HEK293 (cell line): Measurements from ENCODE around the gene CCDC158.

Experiments used
- CTCF ChIA-PET: fragments of 350-600 bp; formaldehyde crosslinking; extraction: SDS; loops from one replicate; lab custom pipeline; 2021; ENCODE audit warnings: antibody characterized with exemption; lab: Yijun Ruan, JAX
- POLR2A ChIA-PET: fragments of 300-600 bp; formaldehyde crosslinking; extraction: SDS; loops from one replicate; lab custom pipeline; 2020; ENCODE audit warnings: antibody characterized with exemption, inconsistent platforms; lab: Yijun Ruan, JAX
- H3K27ac ChIP-seq: fragments of 200-500 bp; sonication (Bioruptor generic); 2 replicates; pipeline ENCODE4 v1.5.1; 2014; ENCODE audit warnings: low read depth, low read length, control low read depth, inconsistent platforms; ENCODE audit errors: extremely low read depth
- H3K36me3 ChIP-seq, 2 experiments: fragments of 200-500 bp in 1 of 2; sonication (Bioruptor generic) in 1 of 2; 1 replicate in 1 of 2; 2 replicates in 1 of 2; pipeline ENCODE4 v1.5.1; 2014 to 2017; ENCODE audit warnings: inconsistent platforms in 2 of 2, low read length in 2 of 2; ENCODE audit not compliant: control insufficient read depth in 2 of 2, insufficient read depth in 1 of 2
- H3K4me1 ChIP-seq: fragments of 200-500 bp; sonication (Bioruptor generic); 2 replicates; pipeline ENCODE4 v1.5.1; 2014; ENCODE audit warnings: mild to moderate bottlenecking, low read length, inconsistent platforms; ENCODE audit not compliant: control insufficient read depth, insufficient read depth
- H3K4me3 ChIP-seq: 2 replicates; pipeline ENCODE4 v1.5.1; 2011; ENCODE audit warnings: low read depth, mild to moderate bottlenecking, control low read depth, low read length, moderate library complexity
- H3K9me3 ChIP-seq: fragments of 200-500 bp; sonication (Bioruptor generic); 2 replicates; pipeline ENCODE4 v1.5.1; 2014; ENCODE audit warnings: low read depth, low read length, inconsistent platforms; ENCODE audit not compliant: control insufficient read depth, insufficient read depth
- BCL11B ChIP-seq: fragments of 450-650 bp; formaldehyde crosslinking; IDR thresholded peaks from 2 replicates; pipeline ENCODE4 v1.5.1; 2016; ENCODE audit warnings: low read depth, missing biosample characterization, missing genetic modification characterization
- FEZF1 ChIP-seq: fragments of 450-650 bp; formaldehyde crosslinking; IDR thresholded peaks from 2 replicates; pipeline ENCODE4 v1.5.1; 2016; ENCODE audit warnings: missing biosample characterization, missing genetic modification characterization
- MZF1 ChIP-seq: fragments of 450-650 bp; formaldehyde crosslinking; IDR thresholded peaks from 2 replicates; pipeline ENCODE4 v1.5.1; 2017; ENCODE audit warnings: missing biosample characterization, missing genetic modification characterization, borderline replicate concordance
- PRDM1 ChIP-seq: fragments of 450-650 bp; formaldehyde crosslinking; IDR thresholded peaks from 2 replicates; pipeline ENCODE4; 2016; ENCODE audit warnings: missing biosample characterization, missing genetic modification characterization
- PRDM10 ChIP-seq: fragments of 450-650 bp; formaldehyde crosslinking; IDR thresholded peaks from 2 replicates; pipeline ENCODE4 v1.5.1; 2016; ENCODE audit warnings: missing biosample characterization, missing genetic modification characterization
- ZFP3 ChIP-seq: fragments of 450-650 bp; formaldehyde crosslinking; IDR thresholded peaks from 2 replicates; pipeline ENCODE4 v1.5.1; 2016; ENCODE audit warnings: low read depth, missing biosample characterization, missing genetic modification characterization
- ZNF184 ChIP-seq: fragments of 450-650 bp; IDR thresholded peaks from 2 replicates; pipeline ENCODE4 v1.5.1; 2018; ENCODE audit warnings: missing biosample characterization, mild to moderate bottlenecking, missing genetic modification characterization
- ZNF221 ChIP-seq: fragments of 450-650 bp; formaldehyde crosslinking; IDR thresholded peaks from 2 replicates; pipeline ENCODE4 v1.5.1; 2017; ENCODE audit warnings: missing biosample characterization, missing genetic modification characterization, borderline replicate concordance
- ZNF26 ChIP-seq: fragments of 450-650 bp; formaldehyde crosslinking; IDR thresholded peaks from 2 replicates; pipeline ENCODE4 v1.5.1; 2016; ENCODE audit warnings: missing biosample characterization, missing genetic modification characterization
- ZNF350 ChIP-seq: fragments of 450-650 bp; formaldehyde crosslinking; IDR thresholded peaks from 2 replicates; pipeline ENCODE4 v1.5.0; 2017; ENCODE audit warnings: missing biosample characterization, mild to moderate bottlenecking, missing genetic modification characterization
- ZNF366 ChIP-seq: fragments of 450-650 bp; formaldehyde crosslinking; conservative IDR thresholded peaks from 2 replicates; pipeline ENCODE4 v1.5.1; 2016; ENCODE audit warnings: missing biosample characterization, missing genetic modification characterization
- ZNF529 ChIP-seq: fragments of 450-650 bp; formaldehyde crosslinking; IDR thresholded peaks from 2 replicates; pipeline ENCODE4 v1.5.1; 2017; ENCODE audit warnings: missing genetic modification characterization, missing biosample characterization; ENCODE audit not compliant: insufficient replicate concordance
- ZSCAN5A ChIP-seq: fragments of 450-650 bp; formaldehyde crosslinking; IDR thresholded peaks from 2 replicates; pipeline ENCODE4 v1.5.1; 2016; ENCODE audit warnings: missing biosample characterization, missing genetic modification characterization
- TF ChIP-seq, protein P1 (sequence below): IDR thresholded peaks from 2 replicates; pipeline ENCODE4 v1.6.1; 2011; ENCODE audit warnings: mild to moderate bottlenecking, low read depth, low read length, borderline replicate concordance
- TF ChIP-seq, protein P2 (sequence below): fragments of 450-650 bp; formaldehyde crosslinking; IDR thresholded peaks from 2 replicates; pipeline ENCODE4 v1.5.1; 2016; ENCODE audit warnings: missing biosample characterization, missing genetic modification characterization

The CCDC158 gene

GRCh38 chr4:76271248-76271647 is 149.7 kb downstream of the CCDC158 start (continued):
- TF ChIP-seq PRDM10 (tag by site-specific recombination) (no peak), PRDM1 (no peak)

GRCh38 chr4:76270244-76271175 is 150.4 kb downstream of the CCDC158 start:
- TF ChIP-seq ZNF184 (no peak), ZFP3 (tag by site-specific recombination) (no peak), FEZF1 (peak; percentile 29; the same call in 1 of the 2 replicates), ZNF366 (tag by site-specific recombination) (no peak)
- Histone ChIP-seq H3K4me3 (no peak overlapping the region), H3K27ac (no peak overlapping the region), H3K4me1 (no peaks in the 10 kb centered on the region), H3K36me3 (no peaks in the 10 kb centered on the region), H3K9me3 (no peaks in the 10 kb centered on the region)
- POLR2A ChIA-PET = no interaction called here
- CTCF ChIA-PET = no interaction called here

DNA sequence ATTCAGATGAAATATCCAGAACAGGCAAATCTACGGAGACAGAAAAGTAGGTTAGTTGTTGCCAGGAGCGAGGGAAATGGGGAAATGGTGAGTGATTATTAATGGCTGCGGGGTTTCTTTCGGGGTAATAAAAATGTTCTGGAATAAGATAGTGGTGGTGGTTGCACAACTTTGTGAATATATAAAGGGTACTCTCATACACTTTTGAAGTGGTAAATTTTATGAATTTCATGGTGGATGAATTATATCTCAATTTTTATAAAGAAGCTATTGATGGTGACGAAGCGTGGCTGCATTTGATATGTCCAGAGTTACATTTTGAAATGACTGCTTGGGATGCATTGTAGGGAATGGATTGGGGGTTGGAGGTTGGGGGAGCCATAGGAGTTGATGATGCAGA is 153.1 kb downstream of the CCDC158 start:
- no peak overlapping the region for H3K27ac ChIP-seq
- H3K4me3 ChIP-seq = no peak overlapping the region
- ChIA-PET CTCF (no interaction called here), POLR2A (no interaction called here)
- TF ChIP-seq ZNF529 (tag by site-specific recombination) (no peak), BCL11B (tag by site-specific recombination) (no peak), ZSCAN5A (tag by site-specific recombination) (no peak), MZF1 (tag by site-specific recombination) (no peak), ZNF221 (tag by site-specific recombination) (no peak), PRDM10 (tag by site-specific recombination) (no peak), ZNF26 (tag by site-specific recombination) (no peak), ZNF350 (tag by site-specific recombination) (no peak)
- TF ChIP-seq, protein P1, sequence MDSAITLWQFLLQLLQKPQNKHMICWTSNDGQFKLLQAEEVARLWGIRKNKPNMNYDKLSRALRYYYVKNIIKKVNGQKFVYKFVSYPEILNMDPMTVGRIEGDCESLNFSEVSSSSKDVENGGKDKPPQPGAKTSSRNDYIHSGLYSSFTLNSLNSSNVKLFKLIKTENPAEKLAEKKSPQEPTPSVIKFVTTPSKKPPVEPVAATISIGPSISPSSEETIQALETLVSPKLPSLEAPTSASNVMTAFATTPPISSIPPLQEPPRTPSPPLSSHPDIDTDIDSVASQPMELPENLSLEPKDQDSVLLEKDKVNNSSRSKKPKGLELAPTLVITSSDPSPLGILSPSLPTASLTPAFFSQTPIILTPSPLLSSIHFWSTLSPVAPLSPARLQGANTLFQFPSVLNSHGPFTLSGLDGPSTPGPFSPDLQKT = no peak
- TF ChIP-seq, protein P2, sequence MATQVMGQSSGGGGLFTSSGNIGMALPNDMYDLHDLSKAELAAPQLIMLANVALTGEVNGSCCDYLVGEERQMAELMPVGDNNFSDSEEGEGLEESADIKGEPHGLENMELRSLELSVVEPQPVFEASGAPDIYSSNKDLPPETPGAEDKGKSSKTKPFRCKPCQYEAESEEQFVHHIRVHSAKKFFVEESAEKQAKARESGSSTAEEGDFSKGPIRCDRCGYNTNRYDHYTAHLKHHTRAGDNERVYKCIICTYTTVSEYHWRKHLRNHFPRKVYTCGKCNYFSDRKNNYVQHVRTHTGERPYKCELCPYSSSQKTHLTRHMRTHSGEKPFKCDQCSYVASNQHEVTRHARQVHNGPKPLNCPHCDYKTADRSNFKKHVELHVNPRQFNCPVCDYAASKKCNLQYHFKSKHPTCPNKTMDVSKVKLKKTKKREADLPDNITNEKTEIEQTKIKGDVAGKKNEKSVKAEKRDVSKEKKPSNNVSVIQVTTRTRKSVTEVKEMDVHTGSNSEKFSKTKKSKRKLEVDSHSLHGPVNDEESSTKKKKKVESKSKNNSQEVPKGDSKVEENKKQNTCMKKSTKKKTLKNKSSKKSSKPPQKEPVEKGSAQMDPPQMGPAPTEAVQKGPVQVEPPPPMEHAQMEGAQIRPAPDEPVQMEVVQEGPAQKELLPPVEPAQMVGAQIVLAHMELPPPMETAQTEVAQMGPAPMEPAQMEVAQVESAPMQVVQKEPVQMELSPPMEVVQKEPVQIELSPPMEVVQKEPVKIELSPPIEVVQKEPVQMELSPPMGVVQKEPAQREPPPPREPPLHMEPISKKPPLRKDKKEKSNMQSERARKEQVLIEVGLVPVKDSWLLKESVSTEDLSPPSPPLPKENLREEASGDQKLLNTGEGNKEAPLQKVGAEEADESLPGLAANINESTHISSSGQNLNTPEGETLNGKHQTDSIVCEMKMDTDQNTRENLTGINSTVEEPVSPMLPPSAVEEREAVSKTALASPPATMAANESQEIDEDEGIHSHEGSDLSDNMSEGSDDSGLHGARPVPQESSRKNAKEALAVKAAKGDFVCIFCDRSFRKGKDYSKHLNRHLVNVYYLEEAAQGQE (tag by site-specific recombination) = no peak
- no peaks in the 10 kb centered on the region for H3K9me3 ChIP-seq
- no peaks in the 10 kb centered on the region for H3K4me1 ChIP-seq
- no peaks in the 10 kb centered on the region for H3K36me3 ChIP-seq
